HEK293 (cell line): ENCODE data around the gene LRFN4.

Source experiments
- CTCF ChIA-PET: fragments of 350-600 bp; formaldehyde crosslinking; extraction: SDS; loops from one replicate; lab custom pipeline; 2021; ENCODE audit warnings: antibody characterized with exemption; lab: Yijun Ruan, JAX
- POLR2A ChIA-PET: fragments of 300-600 bp; formaldehyde crosslinking; extraction: SDS; loops from one replicate; lab custom pipeline; 2020; ENCODE audit warnings: antibody characterized with exemption, inconsistent platforms; lab: Yijun Ruan, JAX
- H3K27ac ChIP-seq: fragments of 200-500 bp; sonication (Bioruptor generic); 2 replicates; pipeline ENCODE4 v1.5.1; 2014; ENCODE audit warnings: low read depth, low read length, control low read depth, inconsistent platforms; ENCODE audit errors: extremely low read depth
- H3K36me3 ChIP-seq, 2 experiments: fragments of 200-500 bp in 1 of 2; sonication (Bioruptor generic) in 1 of 2; 1 replicate in 1 of 2; 2 replicates in 1 of 2; pipeline ENCODE4 v1.5.1; 2014 to 2017; ENCODE audit warnings: inconsistent platforms in 2 of 2, low read length in 2 of 2; ENCODE audit not compliant: control insufficient read depth in 2 of 2, insufficient read depth in 1 of 2
- H3K4me1 ChIP-seq: fragments of 200-500 bp; sonication (Bioruptor generic); 2 replicates; pipeline ENCODE4 v1.5.1; 2014; ENCODE audit warnings: mild to moderate bottlenecking, low read length, inconsistent platforms; ENCODE audit not compliant: control insufficient read depth, insufficient read depth
- H3K4me3 ChIP-seq: 2 replicates; pipeline ENCODE4 v1.5.1; 2011; ENCODE audit warnings: low read depth, mild to moderate bottlenecking, control low read depth, low read length, moderate library complexity
- H3K9me3 ChIP-seq: fragments of 200-500 bp; sonication (Bioruptor generic); 2 replicates; pipeline ENCODE4 v1.5.1; 2014; ENCODE audit warnings: low read depth, low read length, inconsistent platforms; ENCODE audit not compliant: control insufficient read depth, insufficient read depth
- HOXA7 ChIP-seq: sonication (generic); formaldehyde crosslinking; IDR thresholded peaks from 2 replicates; pipeline ENCODE4 v1.8.1; 2022; ENCODE audit warnings: missing genetic modification reagents, borderline replicate concordance
- KLF10 ChIP-seq: fragments of 450-650 bp; IDR thresholded peaks from 2 replicates; pipeline ENCODE4 v1.5.1; 2018; ENCODE audit warnings: missing biosample characterization, mild to moderate bottlenecking, missing genetic modification characterization
- KLF17 ChIP-seq: fragments of 450-650 bp; formaldehyde crosslinking; IDR thresholded peaks from 2 replicates; pipeline ENCODE4 v1.5.1; 2016; ENCODE audit warnings: missing biosample characterization, missing genetic modification characterization
- RBAK ChIP-seq: fragments of 450-650 bp; formaldehyde crosslinking; IDR thresholded peaks from 2 replicates; pipeline ENCODE4 v1.5.1; 2016; ENCODE audit warnings: missing biosample characterization, missing genetic modification characterization
- SP2 ChIP-seq: fragments of 450-650 bp; formaldehyde crosslinking; IDR thresholded peaks from 2 replicates; pipeline ENCODE4 v1.5.1; 2016; ENCODE audit warnings: missing biosample characterization, missing genetic modification characterization
- WT1 ChIP-seq: fragments of 450-650 bp; formaldehyde crosslinking; IDR thresholded peaks from 2 replicates; pipeline ENCODE4 v1.5.1; 2016; ENCODE audit warnings: missing biosample characterization, missing genetic modification characterization
- ZBTB21 ChIP-seq: fragments of 450-650 bp; formaldehyde crosslinking; IDR thresholded peaks from 2 replicates; pipeline ENCODE4 v1.5.1; 2017; ENCODE audit warnings: missing biosample characterization, missing genetic modification characterization
- ZBTB44 ChIP-seq: fragments of 450-650 bp; IDR thresholded peaks from 2 replicates; pipeline ENCODE4 v1.5.1; 2018; ENCODE audit warnings: missing biosample characterization, mild to moderate bottlenecking, missing genetic modification characterization
- ZFP69B ChIP-seq: fragments of 450-650 bp; formaldehyde crosslinking; IDR thresholded peaks from 2 replicates; pipeline ENCODE4 v1.5.1; 2016; ENCODE audit warnings: missing biosample characterization, missing genetic modification characterization
- ZNF302 ChIP-seq: fragments of 450-650 bp; formaldehyde crosslinking; IDR thresholded peaks from 2 replicates; pipeline ENCODE4 v1.5.1; 2016; ENCODE audit warnings: missing biosample characterization, missing genetic modification characterization, low read depth
- ZNF548 ChIP-seq: fragments of 450-650 bp; formaldehyde crosslinking; IDR thresholded peaks from 2 replicates; pipeline ENCODE4 v1.5.1; 2016; ENCODE audit warnings: missing biosample characterization, missing genetic modification characterization
- ZNF658 ChIP-seq: fragments of 450-650 bp; formaldehyde crosslinking; IDR thresholded peaks from 2 replicates; pipeline ENCODE4; 2016; ENCODE audit warnings: missing biosample characterization, missing genetic modification characterization
- ZSCAN30 ChIP-seq: fragments of 450-650 bp; IDR thresholded peaks from 2 replicates; pipeline ENCODE4 v1.5.1; 2018; ENCODE audit warnings: missing biosample characterization, mild to moderate bottlenecking, missing genetic modification characterization, moderate library complexity
- TF ChIP-seq, protein P1 (sequence below): fragments of 450-650 bp; formaldehyde crosslinking; IDR thresholded peaks from 2 replicates; pipeline ENCODE4 v1.5.1; 2016; ENCODE audit warnings: missing biosample characterization, missing genetic modification characterization
- TF ChIP-seq, protein P2 (sequence below): fragments of 450-650 bp; formaldehyde crosslinking; IDR thresholded peaks from 2 replicates; pipeline ENCODE4 v1.5.1; 2017; ENCODE audit warnings: missing biosample characterization, missing genetic modification characterization
- TF ChIP-seq, protein P3 (sequence below): fragments of 450-650 bp; formaldehyde crosslinking; IDR thresholded peaks from 2 replicates; pipeline ENCODE4 v1.5.1; 2016; ENCODE audit warnings: missing biosample characterization, missing genetic modification characterization

Gene LRFN4

GRCh38 chr11:66867425-66868040, 10.7 kb downstream of the LRFN4 start:
- Histone ChIP-seq H3K36me3 (peaks cover 0 to 26% of the 10 kb centered on the region in 2 experiments; a peak in 1 of 3 replicates), H3K27ac (no peak overlapping the region), H3K9me3 (no peaks in the 10 kb centered on the region), H3K4me3 (no peak overlapping the region)
- CTCF ChIA-PET, result interaction anchor here (1.1 kb wide), 1 partner anchor 13 kb away, joined by 4 read pairs; no protein-coding TSS in a partner anchor
- TF ChIP-seq ZNF302 (tag by site-specific recombination) (no peak), ZFP69B (tag by site-specific recombination) (no peak), ZBTB21 (tag by site-specific recombination) (no peak), ZNF658 (tag by site-specific recombination) (no peak), HOXA7 (CRISPR knock-in tag) (no peak), ZBTB44 (no peak), RBAK (no peak), KLF17 (tag by site-specific recombination) (no peak), WT1 (no peak), KLF10 (no peak), ZNF548 (no peak), ZSCAN30 (tag by site-specific recombination) (no peak), SP2 (no peak)
- TF ChIP-seq, protein P1, sequence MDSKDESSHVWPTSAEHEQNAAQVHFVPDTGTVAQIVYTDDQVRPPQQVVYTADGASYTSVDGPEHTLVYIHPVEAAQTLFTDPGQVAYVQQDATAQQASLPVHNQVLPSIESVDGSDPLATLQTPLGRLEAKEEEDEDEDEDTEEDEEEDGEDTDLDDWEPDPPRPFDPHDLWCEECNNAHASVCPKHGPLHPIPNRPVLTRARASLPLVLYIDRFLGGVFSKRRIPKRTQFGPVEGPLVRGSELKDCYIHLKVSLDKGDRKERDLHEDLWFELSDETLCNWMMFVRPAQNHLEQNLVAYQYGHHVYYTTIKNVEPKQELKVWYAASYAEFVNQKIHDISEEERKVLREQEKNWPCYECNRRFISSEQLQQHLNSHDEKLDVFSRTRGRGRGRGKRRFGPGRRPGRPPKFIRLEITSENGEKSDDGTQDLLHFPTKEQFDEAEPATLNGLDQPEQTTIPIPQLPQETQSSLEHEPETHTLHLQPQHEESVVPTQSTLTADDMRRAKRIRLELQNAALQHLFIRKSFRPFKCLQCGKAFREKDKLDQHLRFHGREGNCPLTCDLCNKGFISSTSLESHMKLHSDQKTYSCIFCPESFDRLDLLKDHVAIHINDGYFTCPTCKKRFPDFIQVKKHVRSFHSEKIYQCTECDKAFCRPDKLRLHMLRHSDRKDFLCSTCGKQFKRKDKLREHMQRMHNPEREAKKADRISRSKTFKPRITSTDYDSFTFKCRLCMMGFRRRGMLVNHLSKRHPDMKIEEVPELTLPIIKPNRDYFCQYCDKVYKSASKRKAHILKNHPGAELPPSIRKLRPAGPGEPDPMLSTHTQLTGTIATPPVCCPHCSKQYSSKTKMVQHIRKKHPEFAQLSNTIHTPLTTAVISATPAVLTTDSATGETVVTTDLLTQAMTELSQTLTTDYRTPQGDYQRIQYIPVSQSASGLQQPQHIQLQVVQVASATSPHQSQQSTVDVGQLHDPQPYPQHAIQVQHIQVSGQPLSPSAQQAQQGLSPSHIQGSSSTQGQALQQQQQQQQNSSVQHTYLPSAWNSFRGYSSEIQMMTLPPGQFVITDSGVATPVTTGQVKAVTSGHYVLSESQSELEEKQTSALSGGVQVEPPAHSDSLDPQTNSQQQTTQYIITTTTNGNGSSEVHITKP (tag by site-specific recombination), result no peak
- TF ChIP-seq, protein P2, sequence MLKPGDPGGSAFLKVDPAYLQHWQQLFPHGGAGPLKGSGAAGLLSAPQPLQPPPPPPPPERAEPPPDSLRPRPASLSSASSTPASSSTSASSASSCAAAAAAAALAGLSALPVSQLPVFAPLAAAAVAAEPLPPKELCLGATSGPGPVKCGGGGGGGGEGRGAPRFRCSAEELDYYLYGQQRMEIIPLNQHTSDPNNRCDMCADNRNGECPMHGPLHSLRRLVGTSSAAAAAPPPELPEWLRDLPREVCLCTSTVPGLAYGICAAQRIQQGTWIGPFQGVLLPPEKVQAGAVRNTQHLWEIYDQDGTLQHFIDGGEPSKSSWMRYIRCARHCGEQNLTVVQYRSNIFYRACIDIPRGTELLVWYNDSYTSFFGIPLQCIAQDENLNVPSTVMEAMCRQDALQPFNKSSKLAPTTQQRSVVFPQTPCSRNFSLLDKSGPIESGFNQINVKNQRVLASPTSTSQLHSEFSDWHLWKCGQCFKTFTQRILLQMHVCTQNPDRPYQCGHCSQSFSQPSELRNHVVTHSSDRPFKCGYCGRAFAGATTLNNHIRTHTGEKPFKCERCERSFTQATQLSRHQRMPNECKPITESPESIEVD (tag by site-specific recombination), result no peak
- TF ChIP-seq, protein P3, sequence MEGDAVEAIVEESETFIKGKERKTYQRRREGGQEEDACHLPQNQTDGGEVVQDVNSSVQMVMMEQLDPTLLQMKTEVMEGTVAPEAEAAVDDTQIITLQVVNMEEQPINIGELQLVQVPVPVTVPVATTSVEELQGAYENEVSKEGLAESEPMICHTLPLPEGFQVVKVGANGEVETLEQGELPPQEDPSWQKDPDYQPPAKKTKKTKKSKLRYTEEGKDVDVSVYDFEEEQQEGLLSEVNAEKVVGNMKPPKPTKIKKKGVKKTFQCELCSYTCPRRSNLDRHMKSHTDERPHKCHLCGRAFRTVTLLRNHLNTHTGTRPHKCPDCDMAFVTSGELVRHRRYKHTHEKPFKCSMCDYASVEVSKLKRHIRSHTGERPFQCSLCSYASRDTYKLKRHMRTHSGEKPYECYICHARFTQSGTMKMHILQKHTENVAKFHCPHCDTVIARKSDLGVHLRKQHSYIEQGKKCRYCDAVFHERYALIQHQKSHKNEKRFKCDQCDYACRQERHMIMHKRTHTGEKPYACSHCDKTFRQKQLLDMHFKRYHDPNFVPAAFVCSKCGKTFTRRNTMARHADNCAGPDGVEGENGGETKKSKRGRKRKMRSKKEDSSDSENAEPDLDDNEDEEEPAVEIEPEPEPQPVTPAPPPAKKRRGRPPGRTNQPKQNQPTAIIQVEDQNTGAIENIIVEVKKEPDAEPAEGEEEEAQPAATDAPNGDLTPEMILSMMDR, result no peak
- TF ChIP-seq, all 188 proteins: peak for 0
- POLR2A ChIA-PET, result interaction anchor here (1.1 kb wide), 1 partner anchor 24 kb away, joined by 3 read pairs; the partner anchor contains the start of gene RCE1
- H3K4me1 ChIP-seq, result no peaks in the 10 kb centered on the region
